HG03060 (cell line): ENCODE results near the gene TIMM44.
"Not testable (repeated sequence)": the region's sequence is repeated elsewhere in the genome, so short reads cannot be mapped to it uniquely, and the experiment has no call there.

Experiments
- ATAC-seq: cut with Tn5 transposase; IDR thresholded peaks from one replicate; pipeline ENCODE4 v1.9.1; 2021; ENCODE audit warnings: low read depth, moderate number of reproducible peaks; ENCODE audit not compliant: unreplicated experiment

Gene TIMM44

DNA sequence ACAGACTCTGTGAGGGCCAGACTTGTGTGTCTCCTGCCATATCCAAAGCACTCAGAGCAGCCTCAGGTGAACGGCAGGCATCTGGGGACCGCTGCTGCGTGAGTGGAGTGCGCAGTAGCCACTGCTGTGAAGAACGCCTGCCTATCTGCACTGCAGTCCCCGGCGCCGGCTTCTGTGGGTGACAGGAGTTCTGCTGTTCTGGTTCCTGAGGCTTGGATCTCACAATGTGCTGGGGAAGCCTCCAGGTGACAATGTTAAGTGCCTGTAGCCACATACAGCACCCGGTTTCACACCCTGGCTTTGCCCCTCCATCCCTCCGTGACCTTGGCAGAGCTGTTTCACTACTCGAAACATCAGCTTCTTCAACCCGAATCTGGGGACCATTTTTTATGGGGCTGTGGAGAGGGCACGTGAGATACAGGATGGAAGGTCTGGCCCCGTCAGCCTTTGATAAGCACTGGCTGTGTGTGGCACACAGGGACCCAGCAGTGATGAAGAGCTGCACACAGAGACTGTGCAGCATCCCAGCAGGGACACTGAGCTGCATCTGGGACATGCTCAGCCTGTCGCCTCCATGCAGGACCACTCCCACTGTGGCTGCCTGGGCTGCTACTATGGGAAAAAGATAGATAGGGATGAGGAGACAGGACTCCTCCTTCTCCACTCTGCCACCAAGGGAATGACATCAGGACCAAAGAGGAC, 33.7 kb upstream of the TIMM44 start:
- ATAC-seq = no peak

- no peak for ATAC-seq
Observed at GRCh38 chr19:7976461-7976860, 33.0 kb upstream of the TIMM44 start.

DNA sequence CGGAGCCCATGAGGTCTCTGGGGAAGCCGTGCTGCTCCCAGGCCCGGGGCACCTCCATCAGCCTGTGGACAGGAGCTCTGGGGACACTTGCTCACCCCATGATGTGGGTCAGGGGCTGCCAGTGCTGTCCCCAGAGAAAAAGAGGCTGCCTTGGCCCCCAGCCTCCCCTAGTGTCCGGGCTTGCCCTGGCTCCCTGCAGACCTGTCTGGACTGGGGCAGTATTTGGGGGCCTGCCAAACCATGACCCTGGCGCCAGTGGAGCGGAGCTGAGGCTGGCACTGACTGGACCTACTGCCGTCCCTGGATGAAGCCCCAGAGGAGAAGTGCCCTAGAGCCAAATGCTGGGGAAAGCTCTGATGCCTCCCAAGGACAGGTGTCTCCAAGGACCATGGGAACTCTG, 31.6 kb upstream of the TIMM44 start:
- ATAC-seq = no peak

DNA sequence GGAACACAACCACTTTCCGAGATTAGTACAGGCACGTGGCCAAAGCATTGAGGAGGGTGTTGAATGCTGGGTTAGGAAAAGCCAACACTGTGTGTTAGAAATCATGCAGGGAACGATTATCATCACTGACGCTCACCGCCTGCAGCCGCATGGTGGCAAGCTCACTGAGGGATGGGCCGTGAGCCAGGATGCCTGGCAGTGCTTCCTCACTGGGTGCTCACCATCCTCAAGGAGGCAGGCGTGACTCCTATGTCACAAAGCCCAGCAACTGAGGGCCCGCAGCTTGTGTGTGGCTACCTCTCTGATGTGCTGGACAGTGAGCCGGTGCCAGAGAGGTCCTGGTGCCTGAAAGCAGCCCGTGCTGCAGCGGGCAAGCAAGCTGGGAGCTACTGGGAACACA, 30.4 kb upstream of the TIMM44 start:
- no peak for ATAC-seq

- no peak for ATAC-seq
Observed at GRCh38 chr19:7971553-7972520, 28.4 kb upstream of the TIMM44 start.

DNA sequence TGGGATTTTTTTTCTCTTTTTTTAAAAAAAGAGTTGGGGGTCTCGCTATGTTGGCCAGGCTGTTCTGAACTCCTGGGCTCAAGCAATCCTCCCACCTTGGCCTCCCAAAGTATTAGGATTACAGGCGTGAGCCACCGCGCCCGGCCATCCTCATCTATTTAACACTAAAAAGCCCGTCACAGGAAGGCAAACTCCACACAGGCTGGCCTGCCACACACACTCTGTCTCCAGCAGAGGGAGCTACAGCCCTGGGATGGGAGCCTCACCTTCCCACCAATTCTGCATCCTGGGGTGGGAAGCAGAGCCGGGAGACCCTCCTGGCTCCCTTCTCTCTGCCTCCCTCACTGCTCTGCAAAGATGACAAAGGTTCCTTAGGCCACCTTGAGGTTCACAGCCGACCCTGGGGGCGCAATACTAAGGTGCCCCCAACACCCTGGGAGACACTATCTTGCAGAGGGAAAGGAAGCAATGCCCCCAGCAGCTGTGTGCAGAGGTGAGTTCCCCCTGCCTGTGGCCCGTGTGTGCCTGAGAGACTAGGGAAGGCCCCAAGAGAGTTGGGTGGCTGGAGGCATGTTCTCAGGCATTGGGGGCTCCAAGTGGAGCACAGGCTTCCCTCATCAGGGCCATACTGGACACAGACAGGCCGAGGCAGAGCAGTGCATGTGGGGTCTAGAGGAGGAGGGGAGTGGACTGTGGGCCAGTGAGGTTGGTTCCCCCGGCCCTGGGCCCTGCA, 27.4 kb upstream of the TIMM44 start:
- no peak for ATAC-seq

- no peak for ATAC-seq
Observed at GRCh38 chr19:7969555-7969939, 26.1 kb upstream of the TIMM44 start.

DNA sequence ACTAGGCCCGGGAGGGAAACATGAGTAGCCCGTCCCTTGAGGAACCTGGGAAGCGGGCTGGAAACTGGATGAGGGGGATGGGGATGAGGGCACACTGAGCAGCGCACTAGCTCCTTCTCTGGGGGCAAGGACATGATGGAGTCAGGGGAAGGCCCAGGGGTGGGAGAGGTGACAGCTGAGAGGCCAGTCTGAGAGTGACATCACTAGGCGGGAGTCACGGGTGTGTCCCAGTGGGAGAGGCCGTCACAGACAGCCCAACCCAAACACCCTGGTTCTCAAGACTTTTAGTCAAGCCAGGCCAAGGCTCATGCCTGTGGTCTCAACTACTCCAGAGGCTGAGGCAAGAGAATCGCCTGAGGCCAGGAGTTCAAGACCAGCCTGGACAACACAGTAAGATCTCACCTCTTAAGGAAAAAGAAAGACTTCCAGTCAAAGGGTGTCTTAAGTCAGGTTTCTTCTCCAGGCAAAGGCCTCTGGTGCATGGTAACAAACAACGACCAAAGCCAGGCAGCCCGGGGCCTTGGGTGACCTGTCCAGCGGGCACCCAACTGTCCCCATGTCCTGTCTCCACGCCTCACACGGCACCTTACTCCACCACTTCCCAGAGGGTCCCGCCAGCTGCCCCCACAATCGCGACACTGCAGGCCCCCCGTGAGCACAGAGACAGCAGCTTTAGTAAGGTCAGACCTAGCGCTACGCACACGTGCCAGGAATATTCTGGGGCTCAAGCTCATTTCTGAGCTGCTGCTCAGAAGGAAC, 25.5 kb upstream of the TIMM44 start:
- no peak for ATAC-seq

GRCh38 chr19:7968008-7968795, 24.7 kb upstream of the TIMM44 start:
- no peak for ATAC-seq

DNA sequence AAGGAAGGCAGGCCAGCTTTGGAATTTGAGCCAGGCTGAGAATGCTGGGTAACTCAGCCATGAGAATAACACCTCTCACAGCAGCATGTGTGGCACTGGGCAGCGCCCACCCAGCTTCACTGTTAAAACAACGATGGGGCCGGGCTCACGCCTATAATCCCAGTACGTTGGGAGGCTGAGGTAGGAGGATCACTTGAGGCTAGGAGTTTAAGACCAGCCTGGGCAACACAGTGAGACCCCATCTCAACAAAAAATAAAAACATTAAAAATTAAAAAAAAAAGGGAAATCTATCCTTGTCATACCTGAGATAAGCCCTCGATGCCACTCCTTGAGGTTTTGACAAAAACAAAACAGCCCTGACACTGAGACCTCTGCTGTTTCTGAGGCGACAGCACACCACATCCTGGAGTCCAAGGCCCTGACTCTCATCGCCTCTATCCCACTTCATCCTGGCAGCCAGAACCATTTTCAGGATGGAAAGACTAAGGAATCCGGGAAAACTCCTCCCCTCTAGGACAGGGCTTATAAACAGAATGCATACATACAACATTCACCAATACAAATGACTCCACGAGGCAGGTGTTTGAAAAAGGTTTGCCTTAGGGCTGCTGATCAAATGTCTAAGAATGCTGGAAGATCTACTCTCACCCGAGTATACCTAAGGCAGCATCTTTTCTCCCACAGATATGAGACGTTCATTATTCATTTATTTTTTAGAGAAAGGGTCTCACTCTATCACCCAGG, 22.6 kb upstream of the TIMM44 start:
- ATAC-seq = no peak

GRCh38 chr19:7965259-7965841, 21.9 kb upstream of the TIMM44 start:
- ATAC-seq = no peak

DNA sequence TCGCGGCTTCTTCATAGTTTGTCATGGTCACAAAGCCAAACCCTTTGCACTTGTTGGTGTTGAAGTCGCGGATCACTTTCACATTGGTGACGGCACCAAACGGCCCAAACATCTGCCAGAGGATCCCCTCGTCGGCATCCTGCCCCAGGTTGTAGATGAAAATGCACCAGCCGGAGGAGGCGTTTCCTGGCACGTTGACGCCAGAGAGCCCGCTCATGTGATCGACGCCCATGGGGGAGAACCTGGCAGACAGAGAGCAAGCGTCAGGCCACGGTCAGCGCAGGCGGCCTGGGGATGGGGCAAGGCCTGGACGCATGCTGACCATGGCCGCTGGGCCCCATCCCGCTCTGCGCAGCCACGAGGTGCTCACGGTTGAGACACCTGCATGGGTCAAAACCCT, 20.1 kb upstream of the TIMM44 start:
- ATAC-seq = no peak

DNA sequence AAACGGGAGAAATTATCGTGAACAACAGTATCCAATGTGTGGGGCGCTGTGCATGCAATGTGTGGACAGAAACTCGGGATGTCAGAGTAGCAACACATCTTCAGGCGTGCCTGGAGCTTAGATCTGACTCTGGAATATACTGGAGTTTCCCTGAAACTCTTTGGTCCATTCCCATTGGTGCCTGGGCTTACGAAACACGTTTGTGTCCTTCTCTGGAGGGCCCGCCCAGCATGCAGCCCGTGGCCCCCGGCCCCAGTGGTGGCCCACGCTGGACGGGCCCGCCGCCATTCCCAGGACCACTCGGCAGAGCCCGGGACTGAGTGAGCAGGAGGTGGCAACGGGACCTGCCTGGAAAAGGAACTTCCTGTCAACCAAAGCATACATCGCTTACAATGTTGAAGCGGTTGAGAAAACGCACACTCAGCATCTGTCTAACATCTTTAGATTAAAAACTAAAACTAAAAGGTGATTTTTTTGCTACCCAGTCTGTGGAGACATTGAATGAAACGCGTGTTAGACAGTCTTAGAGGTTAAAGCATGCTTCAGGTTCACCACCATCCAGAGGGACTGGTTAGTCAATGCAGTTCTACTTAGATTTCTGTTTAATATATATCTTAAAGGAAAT, 19.3 kb upstream of the TIMM44 start:
- ATAC-seq = no peak

GRCh38 chr19:7961920-7962626, 18.6 kb upstream of the TIMM44 start:
- no peak for ATAC-seq

- ATAC-seq = not testable (repeated sequence)
Observed at GRCh38 chr19:7961082-7961481, 17.6 kb upstream of the TIMM44 start.

GRCh38 chr19:7959211-7959610, 15.7 kb upstream of the TIMM44 start:
- no peak for ATAC-seq

DNA sequence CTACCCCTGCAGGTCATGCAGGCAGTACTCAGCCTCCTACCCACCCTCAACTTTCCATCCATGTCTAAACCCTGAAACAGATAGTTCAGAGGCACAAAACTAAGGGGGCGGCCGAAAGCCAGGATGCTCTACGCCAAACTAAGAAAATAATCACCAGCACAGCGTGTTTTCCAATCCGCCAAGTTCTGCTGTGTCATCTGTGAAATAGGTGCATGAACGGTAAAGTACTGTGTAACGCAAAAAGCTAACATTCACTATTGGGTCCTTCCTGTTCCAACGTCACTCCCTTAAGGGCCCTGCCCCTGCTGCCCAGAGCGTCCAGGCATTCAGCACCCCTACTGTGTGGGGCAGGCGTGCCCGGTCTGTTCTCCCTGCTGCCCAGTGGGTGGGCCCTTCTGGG, 12.2 kb upstream of the TIMM44 start:
- no peak for ATAC-seq

DNA sequence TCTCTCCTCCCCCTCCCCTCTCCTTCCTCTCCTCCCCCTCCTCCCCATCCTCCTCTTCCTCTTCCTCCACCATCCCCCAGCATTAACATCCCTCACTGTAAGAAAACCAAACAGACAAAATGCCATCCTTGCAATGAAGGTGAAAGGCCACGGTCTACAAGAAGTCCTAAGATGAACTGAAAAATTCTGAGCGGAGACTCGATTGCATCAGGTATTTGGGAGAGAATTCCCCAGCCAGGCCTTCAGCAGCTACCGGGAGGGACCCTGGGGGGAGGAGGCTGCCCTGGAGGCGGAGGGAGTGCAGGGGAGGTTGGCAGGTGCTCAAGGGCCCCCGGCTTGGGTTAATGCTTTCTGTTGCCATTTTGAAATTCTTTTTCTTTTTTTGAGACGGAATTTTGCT, 10.1 kb upstream of the TIMM44 start:
- no peak for ATAC-seq
